Colonic mucosa (tissue), 4 donors: ENCODE measurements around the gene AP3S2. TPM values are rescaled to one million over a fixed set of nuclear protein-coding genes. Genes with fewer than 3 reads are reported as not detected.

ENCODE experiments used
- DNase-seq: peaks from one replicate; pipeline ENCODE4 v3.0.0-alpha.2; 2020
- H3K27ac ChIP-seq: fragments of 200-600 bp; one replicate; pipeline ENCODE4 v1.8.0; 2021
- H3K27me3 ChIP-seq: fragments of 200-600 bp; one replicate; pipeline ENCODE4 v1.8.0; 2021
- H3K36me3 ChIP-seq: fragments of 200-600 bp; one replicate; pipeline ENCODE4 v1.8.0; 2021
- H3K4me1 ChIP-seq: fragments of 200-600 bp; one replicate; pipeline ENCODE4 v1.8.0; 2021; ENCODE audit warnings: mild to moderate bottlenecking
- H3K4me3 ChIP-seq: fragments of 200-600 bp; one replicate; pipeline ENCODE4 v1.8.0; 2021
- H3K9ac ChIP-seq, 2 donors: one replicate each; pipeline ENCODE4 v1.7.0; 2013; ENCODE audit warnings: control low read depth in 2 of 2, low read depth in 2 of 2, low read length in 2 of 2
- H3K9me3 ChIP-seq: fragments of 200-600 bp; one replicate; pipeline ENCODE4 v1.8.0; 2021
- intact Hi-C: fragments of 100-400 bp; cut with DNase I; formaldehyde crosslinking; loops from one replicate; pipeline ENCODE4 v1.14.1; 2022
- total RNA-seq, 2 donors: library from RNA; stranded (reverse); fragmentation: NEBNext Ultra II Directional in 1 of 2; extraction: Animal tissue kit (Norgen Biotek cat#: 25700) in 1 of 2; gene quantifications; one replicate each; pipeline ENCODE4 v1.2.1, GENCODE V29; 2021
- TF ChIP-seq, protein P1 (sequence below): fragments of 200-600 bp; IDR thresholded peaks from one replicate; pipeline ENCODE4 v1.8.0; 2022; ENCODE audit warnings: antibody characterized with exemption, mild to moderate bottlenecking
- donor health status: healthy.
- donor health status: DM: no; HTN: no; CAD: no.
- donor health status: DM: no; HTN: no; CAD: no.

Gene AP3S2
- total RNA-seq, 2 donors from 2014 or later: 44.5 to 48.6 TPM

DNA sequence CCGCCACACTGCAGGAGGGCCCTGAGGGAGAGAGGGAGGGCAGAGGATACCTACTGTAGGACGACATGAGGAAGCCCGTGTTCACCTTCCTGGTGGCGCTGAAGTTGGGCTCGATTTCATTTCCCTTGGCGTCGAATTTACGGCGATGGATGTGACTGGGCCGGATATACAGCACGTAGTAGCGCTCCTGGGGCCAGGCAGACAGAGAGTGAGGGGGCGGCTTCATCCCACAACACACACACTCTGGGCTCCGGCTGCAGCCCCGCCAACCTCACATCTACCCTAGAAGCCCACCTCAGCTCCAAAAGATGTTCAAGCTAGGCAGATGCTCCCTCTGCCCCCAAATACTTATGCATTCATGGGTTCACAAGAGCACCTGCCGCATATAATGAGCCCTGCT is 14.4 kb upstream of the AP3S2 start:
- intact Hi-C loops: no loop called here
- Histone ChIP-seq H3K9me3 (no peaks in the 10 kb centered on the region), H3K36me3 (no peaks in the 10 kb centered on the region), H3K27me3 (no peaks in the 10 kb centered on the region), H3K27ac (no peak overlapping the region), H3K4me3 (no peak overlapping the region), H3K9ac (no peak overlapping the region), H3K4me1 (no peaks in the 10 kb centered on the region)
- TF ChIP-seq, protein P1, sequence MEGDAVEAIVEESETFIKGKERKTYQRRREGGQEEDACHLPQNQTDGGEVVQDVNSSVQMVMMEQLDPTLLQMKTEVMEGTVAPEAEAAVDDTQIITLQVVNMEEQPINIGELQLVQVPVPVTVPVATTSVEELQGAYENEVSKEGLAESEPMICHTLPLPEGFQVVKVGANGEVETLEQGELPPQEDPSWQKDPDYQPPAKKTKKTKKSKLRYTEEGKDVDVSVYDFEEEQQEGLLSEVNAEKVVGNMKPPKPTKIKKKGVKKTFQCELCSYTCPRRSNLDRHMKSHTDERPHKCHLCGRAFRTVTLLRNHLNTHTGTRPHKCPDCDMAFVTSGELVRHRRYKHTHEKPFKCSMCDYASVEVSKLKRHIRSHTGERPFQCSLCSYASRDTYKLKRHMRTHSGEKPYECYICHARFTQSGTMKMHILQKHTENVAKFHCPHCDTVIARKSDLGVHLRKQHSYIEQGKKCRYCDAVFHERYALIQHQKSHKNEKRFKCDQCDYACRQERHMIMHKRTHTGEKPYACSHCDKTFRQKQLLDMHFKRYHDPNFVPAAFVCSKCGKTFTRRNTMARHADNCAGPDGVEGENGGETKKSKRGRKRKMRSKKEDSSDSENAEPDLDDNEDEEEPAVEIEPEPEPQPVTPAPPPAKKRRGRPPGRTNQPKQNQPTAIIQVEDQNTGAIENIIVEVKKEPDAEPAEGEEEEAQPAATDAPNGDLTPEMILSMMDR: no peak
- no peak for DNase-seq

DNA sequence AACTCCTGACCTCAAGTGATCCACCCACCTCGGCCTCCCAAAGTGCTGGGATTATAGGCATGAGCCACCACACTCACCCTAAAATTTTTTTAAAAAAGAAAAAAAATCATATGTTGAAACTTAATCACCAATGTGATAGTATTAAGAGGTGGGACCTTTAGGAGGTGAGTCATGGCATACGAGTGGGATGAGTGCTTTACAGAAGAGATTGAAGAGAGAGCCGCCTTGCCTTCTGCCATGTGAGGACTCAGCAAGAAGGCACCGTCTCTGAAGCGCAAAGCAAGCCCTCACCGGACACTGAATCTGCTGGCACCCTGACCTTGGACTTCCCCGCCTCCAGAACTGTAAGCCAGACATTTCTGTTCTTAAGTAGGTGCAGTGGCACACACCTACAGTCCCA is 13.5 kb upstream of the AP3S2 start:
- TF ChIP-seq, protein P1: no peak

DNA sequence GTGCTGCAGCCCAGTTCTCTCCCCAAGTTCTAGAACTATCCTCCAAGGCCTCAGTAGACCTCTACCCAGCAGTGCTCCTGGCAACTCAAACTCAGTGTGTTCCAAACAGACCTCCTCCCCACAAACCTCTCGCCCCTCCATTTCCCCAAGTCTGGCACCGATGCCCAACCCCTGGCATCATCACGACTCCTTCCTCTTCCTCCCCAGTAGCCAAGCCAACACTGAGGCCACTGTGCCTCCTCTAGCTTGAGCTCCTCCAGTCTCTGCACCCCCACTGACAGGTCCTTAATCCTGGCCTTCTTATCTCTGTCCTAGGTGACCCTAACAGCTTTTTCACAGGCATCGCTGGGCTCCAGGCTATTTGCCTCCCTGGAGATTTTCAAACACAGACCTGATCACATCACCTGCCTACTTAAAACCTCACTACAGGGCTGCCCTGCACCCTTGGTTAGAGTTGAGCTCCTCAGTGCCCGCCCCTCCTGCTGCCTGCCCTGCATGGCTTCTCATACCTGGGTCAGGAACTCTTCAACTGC is 12.1 kb upstream of the AP3S2 start:
- intact Hi-C loops: no loop called here
- H3K27me3 ChIP-seq: no peaks in the 10 kb centered on the region
- no peak overlapping the region for H3K27ac ChIP-seq
- TF ChIP-seq, protein P1: no peak
- no peaks in the 10 kb centered on the region for H3K9me3 ChIP-seq
- H3K4me3 ChIP-seq: no peak overlapping the region
- H3K9ac ChIP-seq: no peak overlapping the region
- no peaks in the 10 kb centered on the region for H3K36me3 ChIP-seq
- DNase-seq: no peak
- no peaks in the 10 kb centered on the region for H3K4me1 ChIP-seq

More for the DNA sequence above, 13.5 kb upstream of the AP3S2 start:
- no peaks in the 10 kb centered on the region for H3K4me1 ChIP-seq
- DNase-seq: no peak
- no peaks in the 10 kb centered on the region for H3K27me3 ChIP-seq
- no peak overlapping the region for H3K9ac ChIP-seq
- H3K36me3 ChIP-seq: no peaks in the 10 kb centered on the region
- no peaks in the 10 kb centered on the region for H3K9me3 ChIP-seq
- H3K4me3 ChIP-seq: no peak overlapping the region
- intact Hi-C loops: no loop called here
- no peak overlapping the region for H3K27ac ChIP-seq

DNA sequence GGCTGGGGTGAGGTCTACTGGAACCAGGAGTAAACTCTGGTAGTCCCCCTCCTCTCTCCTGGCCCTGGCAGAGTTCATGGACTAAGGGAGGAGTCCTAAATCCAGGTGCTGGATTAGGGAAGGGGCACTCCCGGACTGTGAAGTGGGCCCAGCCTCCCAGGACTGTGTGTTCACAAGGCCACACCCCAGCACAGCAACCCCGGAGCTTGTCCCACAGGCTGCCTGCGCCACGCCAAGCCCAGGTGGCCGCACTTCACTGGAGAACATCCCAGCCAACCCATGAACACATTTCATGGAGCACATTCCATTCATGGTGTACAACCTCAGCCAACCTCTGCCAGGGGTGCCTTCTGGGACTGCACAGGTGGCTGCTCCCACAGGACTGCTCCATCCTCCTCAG is 10.7 kb upstream of the AP3S2 start:
- Histone ChIP-seq H3K4me1 (no peaks in the 10 kb centered on the region), H3K27ac (no peak overlapping the region), H3K4me3 (no peak overlapping the region), H3K9me3 (no peaks in the 10 kb centered on the region), H3K27me3 (no peaks in the 10 kb centered on the region), H3K36me3 (no peaks in the 10 kb centered on the region), H3K9ac (no peak overlapping the region)
- DNase-seq: no peak
- intact Hi-C loops: loop anchor here (5.0 kb wide), 2 partner anchors 168 to 183 kb away; no protein-coding TSS in a partner anchor
- TF ChIP-seq, protein P1: no peak

DNA sequence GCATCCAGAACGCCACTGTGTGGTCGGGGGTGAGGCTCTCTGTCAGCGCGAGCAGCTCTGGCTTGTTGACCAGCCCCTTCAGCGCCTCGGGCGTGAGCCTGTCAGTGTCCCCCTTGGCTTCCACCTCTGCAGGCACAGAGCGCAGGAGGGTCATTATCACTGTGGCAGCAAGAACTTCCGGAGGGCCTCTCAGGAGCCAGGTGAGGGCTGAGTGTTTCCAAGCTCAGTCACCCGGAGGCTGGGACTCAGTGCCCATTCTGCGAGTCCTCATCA is 10.0 kb upstream of the AP3S2 start:
- no peaks in the 10 kb centered on the region for H3K9me3 ChIP-seq
- H3K9ac ChIP-seq: no peak overlapping the region
- no peaks in the 10 kb centered on the region for H3K36me3 ChIP-seq
- DNase-seq: no peak
- no peak overlapping the region for H3K4me3 ChIP-seq
- H3K4me1 ChIP-seq: no peaks in the 10 kb centered on the region
- intact Hi-C loops: loop anchor here (5.0 kb wide), 2 partner anchors 169 to 184 kb away; no protein-coding TSS in a partner anchor
- H3K27ac ChIP-seq: no peak overlapping the region
- no peaks in the 10 kb centered on the region for H3K27me3 ChIP-seq
- TF ChIP-seq, protein P1: no peak
